Mesenchymal stem cell (in vitro differentiated cells and primary cell): Measurements from ENCODE around the gene FAM117A.

ENCODE experiments used
- DNase-seq: peaks from one replicate; pipeline ENCODE4 v3.0.0-alpha.2; 2013
- H2AFZ ChIP-seq: one replicate; pipeline ENCODE4 v1.6.1; 2013; ENCODE audit warnings: low read depth, mild to moderate bottlenecking, control low read depth, inconsistent platforms, low read length, moderate library complexity
- H2AK5ac ChIP-seq: 2 replicates; pipeline ENCODE4 v1.6.1; 2013; ENCODE audit warnings: low read length, moderate library complexity, mild to moderate bottlenecking, inconsistent platforms; ENCODE audit not compliant: severe bottlenecking
- H2BK120ac ChIP-seq: one replicate; pipeline ENCODE4 v1.6.1; 2013; ENCODE audit warnings: low read depth, mild to moderate bottlenecking, inconsistent platforms, low read length, moderate library complexity
- H2BK12ac ChIP-seq, 2 experiments: one replicate each; pipeline ENCODE4 v1.6.1; 2013; ENCODE audit warnings: inconsistent platforms in 2 of 2, low read length in 2 of 2, mild to moderate bottlenecking in 2 of 2, moderate library complexity in 2 of 2, control low read depth in 1 of 2
- H2BK15ac ChIP-seq: one replicate; pipeline ENCODE4 v1.6.1; 2013; ENCODE audit warnings: mild to moderate bottlenecking, low read depth, inconsistent platforms; ENCODE audit not compliant: poor library complexity, severe bottlenecking
- H2BK5ac ChIP-seq: 2 replicates; pipeline ENCODE4 v1.6.1; 2013; ENCODE audit warnings: low read depth, mild to moderate bottlenecking, low read length, control low read depth, inconsistent platforms; ENCODE audit not compliant: poor library complexity, severe bottlenecking
- H3K14ac ChIP-seq, 2 experiments: one replicate each; pipeline ENCODE4 v1.6.1; 2013; ENCODE audit warnings: inconsistent platforms in 2 of 2, low read length in 2 of 2, control low read depth in 1 of 2, mild to moderate bottlenecking in 1 of 2, moderate library complexity in 1 of 2
- H3K18ac ChIP-seq, 2 experiments: one replicate each; pipeline ENCODE4 v1.6.1; 2013; ENCODE audit warnings: inconsistent platforms in 2 of 2, low read length in 2 of 2, control low read depth in 1 of 2, low read depth in 1 of 2, mild to moderate bottlenecking in 1 of 2
- H3K23ac ChIP-seq, 2 experiments: one replicate each; pipeline ENCODE4 v1.6.1; 2013; ENCODE audit warnings: inconsistent platforms in 2 of 2, low read length in 2 of 2, mild to moderate bottlenecking in 2 of 2, moderate library complexity in 2 of 2, control low read depth in 1 of 2
- H3K27ac ChIP-seq: 2 replicates; pipeline ENCODE4 v1.5.1; 2013; ENCODE audit warnings: mild to moderate bottlenecking, moderate library complexity, low read length, control low read depth, inconsistent platforms; ENCODE audit not compliant: poor library complexity, severe bottlenecking
- H3K27me3 ChIP-seq, 2 experiments: 2 replicates each; pipeline versions ENCODE4 v1.6.1 to v1.7.0; 2013; ENCODE audit warnings: low read length in 2 of 2, mild to moderate bottlenecking in 2 of 2, moderate library complexity in 2 of 2, control low read depth in 1 of 2, inconsistent platforms in 1 of 2; ENCODE audit not compliant: control insufficient read depth in 1 of 2, insufficient read depth in 1 of 2
- H3K36me3 ChIP-seq, 2 experiments: 2 replicates each; pipeline versions ENCODE4 v1.6.1 to v1.7.0; 2013; ENCODE audit warnings: low read length in 2 of 2, control low read depth in 1 of 2, inconsistent platforms in 1 of 2, low read depth in 1 of 2, mild to moderate bottlenecking in 1 of 2; ENCODE audit not compliant: insufficient read depth in 2 of 2, control insufficient read depth in 1 of 2
- H3K4ac ChIP-seq, 2 experiments: one replicate each; pipeline ENCODE4 v1.6.1; 2013; ENCODE audit warnings: inconsistent platforms in 2 of 2, low read length in 2 of 2, mild to moderate bottlenecking in 2 of 2, moderate library complexity in 2 of 2, control low read depth in 1 of 2, low read depth in 1 of 2
- H3K4me1 ChIP-seq: 2 replicates; pipeline ENCODE4 v1.6.1; 2013; ENCODE audit warnings: low read depth, low read length, control low read depth; ENCODE audit not compliant: control insufficient read depth, insufficient read depth
- H3K4me2 ChIP-seq: 2 replicates; pipeline ENCODE4 v1.6.1; 2013; ENCODE audit warnings: low read length, mild to moderate bottlenecking, inconsistent platforms; ENCODE audit not compliant: poor library complexity, severe bottlenecking
- H3K4me3 ChIP-seq, 2 experiments: 2 replicates each; pipeline versions ENCODE4 v1.5.1 to v1.7.0; 2013; ENCODE audit warnings: low read length in 2 of 2, mild to moderate bottlenecking in 2 of 2, control low read depth in 1 of 2, low read depth in 1 of 2; ENCODE audit not compliant: insufficient read depth in 1 of 2
- H3K79me1 ChIP-seq: replicated peaks from 2 replicates; pipeline ENCODE4 v1.6.1; 2013; ENCODE audit warnings: mild to moderate bottlenecking, control low read depth, low read length, inconsistent platforms; ENCODE audit not compliant: poor library complexity, severe bottlenecking
- H3K9ac ChIP-seq: 2 replicates; pipeline ENCODE4 v1.7.0; 2013; ENCODE audit warnings: mild to moderate bottlenecking, low read length, moderate library complexity
- H3K9me3 ChIP-seq: 2 replicates; pipeline ENCODE4 v1.7.0; 2013; ENCODE audit warnings: mild to moderate bottlenecking, low read length; ENCODE audit not compliant: control insufficient read depth
- H4K8ac ChIP-seq: one replicate; pipeline ENCODE4 v1.6.1; 2013; ENCODE audit warnings: inconsistent platforms, mild to moderate bottlenecking, low read length, moderate library complexity
- H4K91ac ChIP-seq: one replicate; pipeline ENCODE4 v1.6.1; 2013; ENCODE audit warnings: mild to moderate bottlenecking, low read length, inconsistent platforms
- WGBS: methylation state at CpG from one replicate; pipeline ENCODE4 v1.1.7; 2013; ENCODE audit warnings: mixed read lengths; 5-methylcytosine and 5-hydroxymethylcytosine counted together

FAM117A gene

GRCh38 chr17:49717371-49717861 lies 46.5 kb downstream of the FAM117A start:
- 97% methylated on average over 10 of the region's 10 CpGs for WGBS
- H4K91ac ChIP-seq = no peak overlapping the region
- no peaks in the 10 kb centered on the region for H3K27me3 ChIP-seq
- H3K9ac ChIP-seq = no peak overlapping the region
- H4K8ac ChIP-seq = no peak overlapping the region
- H3K14ac ChIP-seq = no peak overlapping the region
- no peak overlapping the region for H3K4me2 ChIP-seq
- no peak overlapping the region for H3K4me3 ChIP-seq
- no peak overlapping the region for H3K18ac ChIP-seq
- no peaks in the 10 kb centered on the region for H3K9me3 ChIP-seq
- no peak overlapping the region for H3K27ac ChIP-seq
- no peaks in the 10 kb centered on the region for H3K79me1 ChIP-seq
- no peak overlapping the region for H2BK5ac ChIP-seq
- no peak overlapping the region for H3K23ac ChIP-seq
- no peak overlapping the region for H2BK120ac ChIP-seq
- H3K4ac ChIP-seq = no peak overlapping the region
- no peak for DNase-seq
- H2AK5ac ChIP-seq = no peak overlapping the region
- H3K36me3 ChIP-seq = peaks cover 30 to 61% of the 10 kb centered on the region in 2 experiments
- no peak overlapping the region for H2BK15ac ChIP-seq
- no peak overlapping the region for H2AFZ ChIP-seq
- H3K4me1 ChIP-seq = no peaks in the 10 kb centered on the region
- H2BK12ac ChIP-seq = no peak overlapping the region

- Histone ChIP-seq H3K9me3 (no peaks in the 10 kb centered on the region), H2BK12ac (no peak overlapping the region), H3K36me3 (peaks cover 24 to 56% of the 10 kb centered on the region in 2 experiments), H4K91ac (no peak overlapping the region), H2BK5ac (no peak overlapping the region), H3K4ac (no peak overlapping the region), H3K4me1 (no peaks in the 10 kb centered on the region), H3K23ac (no peak overlapping the region), H3K27me3 (no peaks in the 10 kb centered on the region), H2AK5ac (no peak overlapping the region), H3K4me2 (no peak overlapping the region), H3K14ac (no peak overlapping the region), H4K8ac (no peak overlapping the region), H3K18ac (no peak overlapping the region), H3K27ac (no peak overlapping the region), H2BK15ac (no peak overlapping the region), H2BK120ac (no peak overlapping the region), H2AFZ (no peak overlapping the region), H3K4me3 (no peak overlapping the region), H3K9ac (no peak overlapping the region), H3K79me1 (no peaks in the 10 kb centered on the region)
- no peak for DNase-seq
- 100% methylated on average over 1 of the region's 1 CpG for WGBS
Observed at GRCh38 chr17:49716668-49717364, 47.1 kb downstream of the FAM117A start.

- no peak overlapping the region for H3K14ac ChIP-seq
- WGBS = 82% methylated on average over 6 of the region's 9 CpGs
Observed at GRCh38 chr17:49715717-49716279, 48.1 kb downstream of the FAM117A start.

GRCh38 chr17:49715216-49715615 lies 48.7 kb downstream of the FAM117A start:
- H3K27me3 ChIP-seq = no peaks in the 10 kb centered on the region
- H3K79me1 ChIP-seq = no peaks in the 10 kb centered on the region
- H3K27ac ChIP-seq = no peak overlapping the region
- WGBS = 78% methylated on average over 4 of the region's 4 CpGs
- H2AK5ac ChIP-seq = no peak overlapping the region
- H4K91ac ChIP-seq = no peak overlapping the region
- H2BK12ac ChIP-seq = no peak overlapping the region
- H2AFZ ChIP-seq = no peak overlapping the region
- H4K8ac ChIP-seq = no peak overlapping the region
- H3K18ac ChIP-seq = no peak overlapping the region
- H3K9ac ChIP-seq = no peak overlapping the region
- H2BK15ac ChIP-seq = no peak overlapping the region
- H2BK120ac ChIP-seq = no peak overlapping the region
- no peak overlapping the region for H3K4me3 ChIP-seq
- H3K4me1 ChIP-seq = no peaks in the 10 kb centered on the region
- no peak for DNase-seq
- no peaks in the 10 kb centered on the region for H3K9me3 ChIP-seq
- no peak overlapping the region for H3K14ac ChIP-seq
- H3K23ac ChIP-seq = no peak overlapping the region
- no peak overlapping the region for H3K4me2 ChIP-seq
- no peak overlapping the region for H2BK5ac ChIP-seq
- no peak overlapping the region for H3K4ac ChIP-seq
- peaks cover 32 to 63% of the 10 kb centered on the region in 2 experiments for H3K36me3 ChIP-seq

More at GRCh38 chr17:49715717-49716279, 48.1 kb downstream of the FAM117A start:
- Histone ChIP-seq H4K8ac (no peak overlapping the region), H2AFZ (no peak overlapping the region), H3K4me1 (no peaks in the 10 kb centered on the region), H3K4me2 (no peak overlapping the region), H3K27me3 (no peaks in the 10 kb centered on the region), H3K4me3 (no peak overlapping the region), H3K23ac (no peak overlapping the region), H3K9ac (no peak overlapping the region), H4K91ac (no peak overlapping the region), H3K4ac (no peak overlapping the region), H3K79me1 (no peaks in the 10 kb centered on the region), H3K9me3 (no peaks in the 10 kb centered on the region), H3K18ac (no peak overlapping the region), H2BK5ac (no peak overlapping the region), H2AK5ac (no peak overlapping the region), H2BK120ac (no peak overlapping the region), H3K36me3 (peaks cover 30 to 62% of the 10 kb centered on the region in 2 experiments), H2BK15ac (no peak overlapping the region), H3K27ac (no peak overlapping the region), H2BK12ac (no peak overlapping the region)
- no peak for DNase-seq
